GM19240 (cell line): ENCODE results near the gene MAP3K3.

Experiments
- DNase-seq: peaks from one replicate; pipeline ENCODE4 v3.0.0; 2011; ENCODE audit warnings: low spot score; ENCODE audit not compliant: insufficient read length

Gene MAP3K3

GRCh38 chr17:63652106-63652505, 29.9 kb downstream of the MAP3K3 start:
- DNase-seq: no peak

GRCh38 chr17:63653050-63653449, 30.8 kb downstream of the MAP3K3 start:
- DNase-seq: no peak

GRCh38 chr17:63657786-63658185, 35.6 kb downstream of the MAP3K3 start:
- no peak for DNase-seq

GRCh38 chr17:63658366-63658765, 36.1 kb downstream of the MAP3K3 start:
- DNase-seq: no peak

GRCh38 chr17:63659850-63660249, 37.6 kb downstream of the MAP3K3 start:
- DNase-seq: no peak

- no peak for DNase-seq
Observed at GRCh38 chr17:63665527-63666214, 43.5 kb downstream of the MAP3K3 start.

- no peak for DNase-seq
Observed at GRCh38 chr17:63672856-63673255, 50.6 kb downstream of the MAP3K3 start.

- DNase-seq: no peak
Observed at GRCh38 chr17:63675231-63675606, 53.0 kb downstream of the MAP3K3 start.

- no peak for DNase-seq
Observed at GRCh38 chr17:63675607-63676546, 53.7 kb downstream of the MAP3K3 start.

GRCh38 chr17:63676584-63676983, 54.4 kb downstream of the MAP3K3 start:
- DNase-seq: no peak

GRCh38 chr17:63679214-63679613, 57.0 kb downstream of the MAP3K3 start:
- no peak for DNase-seq

- DNase-seq: no peak
Observed at GRCh38 chr17:63680700-63681099, 58.5 kb downstream of the MAP3K3 start.

- DNase-seq: no peak
Observed at GRCh38 chr17:63681530-63681929, 59.3 kb downstream of the MAP3K3 start.

- no peak for DNase-seq
Observed at GRCh38 chr17:63682441-63682840, 60.2 kb downstream of the MAP3K3 start.

GRCh38 chr17:63682981-63683380, 60.8 kb downstream of the MAP3K3 start:
- DNase-seq: no peak

GRCh38 chr17:63685041-63685440, 62.8 kb downstream of the MAP3K3 start:
- DNase-seq: no peak

GRCh38 chr17:63685578-63685977, 63.4 kb downstream of the MAP3K3 start:
- DNase-seq: no peak

- DNase-seq: no peak
Observed at GRCh38 chr17:63686138-63686685, 64.0 kb downstream of the MAP3K3 start.

GRCh38 chr17:63688396-63689020, 66.3 kb downstream of the MAP3K3 start:
- no peak for DNase-seq

- DNase-seq: no peak
Observed at GRCh38 chr17:63689479-63689878, 67.3 kb downstream of the MAP3K3 start.

- no peak for DNase-seq
Observed at GRCh38 chr17:63692195-63692816, 70.1 kb downstream of the MAP3K3 start.
